Breast epithelium (tissue), 3 donors: ENCODE results near the gene SRRM3.

ENCODE experiments used
- POLR2A ChIP-seq: fragments of 450-650 bp; IDR thresholded peaks from one replicate; pipeline ENCODE4 v1.6.1; 2016; ENCODE audit warnings: antibody characterized with exemption, mild to moderate bottlenecking, moderate library complexity
- POLR2AphosphoS5 ChIP-seq, 3 donors: sonication (generic); formaldehyde crosslinking; IDR thresholded peaks; one replicate each; pipeline ENCODE4 v1.6.1; 2017; ENCODE audit warnings: antibody characterized with exemption in 3 of 3
- TF ChIP-seq, protein P1 (sequence below), 3 donors: fragments of 450-650 bp; IDR thresholded peaks; one replicate each; pipeline ENCODE4 v1.5.1; 2016 to 2017; ENCODE audit warnings: antibody characterized with exemption in 3 of 3, mild to moderate bottlenecking in 3 of 3, moderate library complexity in 3 of 3

DNA sequence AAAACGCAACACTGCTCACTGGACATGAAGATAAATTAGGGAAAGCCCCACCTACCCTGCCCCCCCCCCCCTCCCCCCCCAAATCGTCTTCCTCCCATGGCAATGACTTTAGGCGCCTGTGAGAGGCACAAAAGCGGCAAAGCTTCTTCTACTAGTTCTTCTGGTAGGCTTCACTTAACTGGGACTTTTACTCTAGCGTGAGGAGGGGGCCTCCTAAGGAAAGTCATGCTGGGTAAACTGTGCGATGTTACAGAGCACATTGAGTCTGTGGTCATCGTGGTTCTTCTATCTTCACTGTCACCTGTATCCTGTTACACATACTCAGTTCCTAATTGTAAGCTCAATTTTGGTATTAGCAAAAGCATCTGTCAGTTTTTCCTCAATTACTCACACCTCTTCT, 125.9 kb downstream of the SRRM3 start:
- no peak for TF ChIP-seq POLR2A
- TF ChIP-seq, protein P1, sequence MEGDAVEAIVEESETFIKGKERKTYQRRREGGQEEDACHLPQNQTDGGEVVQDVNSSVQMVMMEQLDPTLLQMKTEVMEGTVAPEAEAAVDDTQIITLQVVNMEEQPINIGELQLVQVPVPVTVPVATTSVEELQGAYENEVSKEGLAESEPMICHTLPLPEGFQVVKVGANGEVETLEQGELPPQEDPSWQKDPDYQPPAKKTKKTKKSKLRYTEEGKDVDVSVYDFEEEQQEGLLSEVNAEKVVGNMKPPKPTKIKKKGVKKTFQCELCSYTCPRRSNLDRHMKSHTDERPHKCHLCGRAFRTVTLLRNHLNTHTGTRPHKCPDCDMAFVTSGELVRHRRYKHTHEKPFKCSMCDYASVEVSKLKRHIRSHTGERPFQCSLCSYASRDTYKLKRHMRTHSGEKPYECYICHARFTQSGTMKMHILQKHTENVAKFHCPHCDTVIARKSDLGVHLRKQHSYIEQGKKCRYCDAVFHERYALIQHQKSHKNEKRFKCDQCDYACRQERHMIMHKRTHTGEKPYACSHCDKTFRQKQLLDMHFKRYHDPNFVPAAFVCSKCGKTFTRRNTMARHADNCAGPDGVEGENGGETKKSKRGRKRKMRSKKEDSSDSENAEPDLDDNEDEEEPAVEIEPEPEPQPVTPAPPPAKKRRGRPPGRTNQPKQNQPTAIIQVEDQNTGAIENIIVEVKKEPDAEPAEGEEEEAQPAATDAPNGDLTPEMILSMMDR (IDR thresholded peaks at IDR 0.05): no peak
- no peak for TF ChIP-seq POLR2AphosphoS5 (IDR thresholded peaks at IDR 0.05)
